Measurements from ENCODE around the gene RABGGTA. TPM values are rescaled to one million over a fixed set of nuclear protein-coding genes. Genes with fewer than 3 reads are reported as not detected.

Gene RABGGTA
- total RNA-seq, 1 experiment from 2014 or later = 25.6 TPM

DNA sequence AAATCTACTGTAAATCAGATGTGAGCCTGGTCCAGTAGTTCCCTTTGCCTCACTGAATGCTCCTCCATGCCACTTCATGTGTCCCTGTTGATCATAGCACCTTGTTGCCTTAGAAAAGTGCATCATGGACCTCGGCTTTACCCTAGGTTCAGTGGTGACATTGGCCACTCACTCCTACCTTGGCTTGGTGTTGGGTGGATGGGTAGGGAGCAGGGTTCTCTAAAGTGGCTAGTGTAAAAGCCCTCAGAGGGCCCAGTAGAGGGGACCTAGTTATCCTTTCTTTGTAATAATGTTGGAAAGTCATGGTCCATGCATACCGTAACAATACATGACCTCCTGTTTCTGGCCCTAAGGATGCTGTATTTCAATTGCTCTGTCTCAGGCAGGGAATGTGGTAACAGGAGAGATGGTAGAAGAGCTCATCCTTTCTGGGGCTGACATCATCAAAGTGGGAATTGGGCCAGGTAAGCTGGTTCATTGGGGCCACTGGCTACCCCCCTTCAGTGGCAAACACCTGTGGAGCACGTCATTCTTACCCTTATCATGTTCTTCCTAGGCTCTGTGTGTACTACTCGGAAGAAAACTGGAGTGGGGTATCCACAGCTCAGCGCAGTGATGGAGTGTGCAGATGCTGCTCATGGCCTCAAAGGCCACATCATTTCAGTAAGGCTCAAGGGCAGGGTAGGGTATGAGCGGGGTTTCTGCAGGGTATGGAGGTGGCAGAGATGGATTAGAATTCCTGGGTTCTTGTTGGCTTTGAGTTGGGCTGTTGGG is 34.5 kb downstream of the RABGGTA start:
- Mint-ChIP-seq H3K4me1 (peaks cover 10 to 17% of the 10 kb centered on the region in 2 experiments), H3K4me3 (no peak overlapping the region), H3K27ac (no peak overlapping the region; a peak in 1 of 7 replicates), H3K36me3 (ENCODE audit: insufficient read depth in 1 of 3, low read depth in 3 of 3) (peaks cover 35 to 68% (median 67%) of the 10 kb centered on the region in 3 experiments; a peak in 6 of 7 replicates), H3K27me3 (ENCODE audit: low read depth) (no peaks in the 10 kb centered on the region), H3K9me3 (no peaks in the 10 kb centered on the region)
- Histone ChIP-seq H2BK20ac (ENCODE audit: low read depth, low read length, poor library complexity, severe bottlenecking) (no peak overlapping the region), H4K5ac (ENCODE audit: insufficient read length, low read depth, low read length) (no peak overlapping the region), H3K14ac (ENCODE audit: insufficient read depth, low read length) (no peak overlapping the region), H3K27ac (ENCODE audit: insufficient read length, low read depth, low read length) (no peak overlapping the region), H2BK120ac (ENCODE audit: low read depth, low read length, poor library complexity, severe bottlenecking) (no peak overlapping the region), H3K4me2 (ENCODE audit: insufficient read depth, insufficient read length, low read length) (no peak overlapping the region), H4K91ac (ENCODE audit: insufficient read length, low read depth, low read length) (no peak overlapping the region), H2AK5ac (ENCODE audit: insufficient read length, low read length) (no peak overlapping the region), H2BK15ac (ENCODE audit: low read depth, low read length) (no peak overlapping the region), H3K56ac (ENCODE audit: insufficient read length, low read depth, low read length) (no peak overlapping the region), H3K27me3 (ENCODE audit: insufficient read depth, low read length) (no peaks in the 10 kb centered on the region), H2BK12ac (ENCODE audit: insufficient read length, low read depth, low read length) (no peak overlapping the region), H3K79me2 (ENCODE audit: insufficient read depth, low read length) (no peaks in the 10 kb centered on the region), H4K8ac (replicated peaks; ENCODE audit: insufficient read length, low read depth, low read length) (no peak overlapping the region), H3K4ac (ENCODE audit: low read depth, low read length) (no peak overlapping the region), H2BK5ac (ENCODE audit: insufficient read length, low read length) (no peak overlapping the region), H3K79me1 (ENCODE audit: insufficient read depth, low read depth, low read length, poor library complexity, severe bottlenecking) (no peaks in the 10 kb centered on the region), H3K9ac (ENCODE audit: extremely low read depth, insufficient read length, low read length) (no peak overlapping the region), H3K23me2 (ENCODE audit: insufficient read length, low read depth, low read length, poor library complexity, severe bottlenecking) (peaks cover 13% of the 10 kb centered on the region), H3T11ph (ENCODE audit: low read length) (no peak overlapping the region), H3K9me3 (ENCODE audit: control insufficient read depth, low read depth, low read length) (no peaks in the 10 kb centered on the region), H3K18ac (ENCODE audit: insufficient read length, low read depth, low read length) (no peak overlapping the region), H2AFZ (ENCODE audit: low read length) (no peak overlapping the region), H3K23ac (ENCODE audit: insufficient read length, low read depth, low read length) (no peak overlapping the region), H4K20me1 (ENCODE audit: control insufficient read depth, insufficient read depth, insufficient read length) (peaks cover 2% of the 10 kb centered on the region), H3K4me1 (ENCODE audit: insufficient read depth, low read length) (0 out of 2 replicates have a peak, but pooled peaks cover 6% of the 10 kb centered on the region)
- TF ChIP-seq, protein P1, sequence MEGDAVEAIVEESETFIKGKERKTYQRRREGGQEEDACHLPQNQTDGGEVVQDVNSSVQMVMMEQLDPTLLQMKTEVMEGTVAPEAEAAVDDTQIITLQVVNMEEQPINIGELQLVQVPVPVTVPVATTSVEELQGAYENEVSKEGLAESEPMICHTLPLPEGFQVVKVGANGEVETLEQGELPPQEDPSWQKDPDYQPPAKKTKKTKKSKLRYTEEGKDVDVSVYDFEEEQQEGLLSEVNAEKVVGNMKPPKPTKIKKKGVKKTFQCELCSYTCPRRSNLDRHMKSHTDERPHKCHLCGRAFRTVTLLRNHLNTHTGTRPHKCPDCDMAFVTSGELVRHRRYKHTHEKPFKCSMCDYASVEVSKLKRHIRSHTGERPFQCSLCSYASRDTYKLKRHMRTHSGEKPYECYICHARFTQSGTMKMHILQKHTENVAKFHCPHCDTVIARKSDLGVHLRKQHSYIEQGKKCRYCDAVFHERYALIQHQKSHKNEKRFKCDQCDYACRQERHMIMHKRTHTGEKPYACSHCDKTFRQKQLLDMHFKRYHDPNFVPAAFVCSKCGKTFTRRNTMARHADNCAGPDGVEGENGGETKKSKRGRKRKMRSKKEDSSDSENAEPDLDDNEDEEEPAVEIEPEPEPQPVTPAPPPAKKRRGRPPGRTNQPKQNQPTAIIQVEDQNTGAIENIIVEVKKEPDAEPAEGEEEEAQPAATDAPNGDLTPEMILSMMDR (conservative IDR thresholded peaks at IDR 0.05) = no peak
- no peak for DNase-seq
- WGBS (ENCODE audit: extremely low coverage, insufficient read length, low lambda C conversion rate) = no CpG with 5 or more reads among the region's 6 CpGs

Data from H9 (cell line).